HG03103 (cell line): ENCODE measurements around the gene UNK.
"Not testable (repeated sequence)": the region's sequence is repeated elsewhere in the genome, so short reads cannot be mapped to it uniquely, and the experiment has no call there.

Experiments used
- ATAC-seq: cut with Tn5 transposase; IDR thresholded peaks from one replicate; pipeline ENCODE4 v1.9.1; 2021; ENCODE audit warnings: low read depth; ENCODE audit not compliant: unreplicated experiment

The UNK gene

GRCh38 chr17:75771334-75772281 lies 13.0 kb upstream of the UNK start:
- ATAC-seq, result no peak

- no peak for ATAC-seq
Observed at GRCh38 chr17:75773121-75773807, 11.3 kb upstream of the UNK start.

- no peak for ATAC-seq
Observed at GRCh38 chr17:75773808-75774470, 10.7 kb upstream of the UNK start.

- no peak for ATAC-seq
Observed at GRCh38 chr17:75774471-75774990, 10.1 kb upstream of the UNK start.

GRCh38 chr17:75774991-75775668 lies 9.5 kb upstream of the UNK start:
- no peak for ATAC-seq

- no peak for ATAC-seq
Observed at GRCh38 chr17:75776386-75777295, 8.0 kb upstream of the UNK start.

GRCh38 chr17:75777296-75777922 lies 7.2 kb upstream of the UNK start:
- ATAC-seq, result no peak

GRCh38 chr17:75778066-75778860 lies 6.3 kb upstream of the UNK start:
- ATAC-seq, result not testable (repeated sequence)

- ATAC-seq, result no peak
Observed at GRCh38 chr17:75778861-75779249, 5.8 kb upstream of the UNK start.

- ATAC-seq, result peak; percentile 53
Observed at GRCh38 chr17:75779250-75779986, 5.2 kb upstream of the UNK start.

GRCh38 chr17:75779987-75780889 lies 4.4 kb upstream of the UNK start:
- ATAC-seq, result no peak

- no peak for ATAC-seq
Observed at GRCh38 chr17:75783069-75783783, 1.4 kb upstream of the UNK start.

- ATAC-seq, result no peak
Observed at GRCh38 chr17:75783803-75784472, 668 bp upstream of the UNK start.

- peak; percentile 3 for ATAC-seq
Observed at GRCh38 chr17:75785016-75785890, 647 bp downstream of the UNK start.
